Heart right ventricle (tissue), 16 donors: ENCODE results near the gene PARD3. TPM values are rescaled to one million over a fixed set of nuclear protein-coding genes. Genes with fewer than 3 reads are reported as not detected.

ENCODE experiments used
- ATAC-seq, 8 donors: fragments of 200-7000 bp; cut with Tn5 transposase; one replicate each; pipeline ENCODE4 v1.9.1; 2020; ENCODE audit warnings: mild to moderate bottlenecking in 8 of 8, moderate library complexity in 8 of 8, moderate number of reproducible peaks in 1 of 8
- DNase-seq, 2 donors: peaks; one replicate each; pipeline ENCODE4 v3.0.0-alpha.2; 2020
- H3K27ac ChIP-seq, 10 donors: fragments of 200-600 bp; sonication (generic) in 2 of 10; one replicate each; pipeline versions ENCODE4 v1.5.0 to v1.8.0; 2020 to 2022; ENCODE audit warnings: mild to moderate bottlenecking in 3 of 10
- H3K27me3 ChIP-seq, 7 donors: fragments of 200-600 bp; one replicate each; pipeline ENCODE4 v1.8.0; 2021 to 2022; ENCODE audit warnings: mild to moderate bottlenecking in 2 of 7
- H3K36me3 ChIP-seq, 9 donors: fragments of 200-600 bp; sonication (generic) in 1 of 9; one replicate each; pipeline versions ENCODE4 v1.5.0 to v1.8.0; 2020 to 2022; ENCODE audit warnings: mild to moderate bottlenecking in 2 of 9
- H3K4me1 ChIP-seq, 9 donors: fragments of 200-600 bp; sonication (generic) in 1 of 9; one replicate each; pipeline versions ENCODE4 v1.5.0 to v1.8.0; 2020 to 2022; ENCODE audit warnings: mild to moderate bottlenecking in 4 of 9
- H3K4me3 ChIP-seq, 10 donors: fragments of 200-600 bp; sonication (generic) in 2 of 10; one replicate each; pipeline versions ENCODE4 v1.5.0 to v1.8.0; 2020 to 2022; ENCODE audit warnings: mild to moderate bottlenecking in 7 of 10, moderate library complexity in 2 of 10
- H3K9me3 ChIP-seq, 11 donors: fragments of 200-600 bp in 10 of 11; sonication (generic) in 2 of 11; one replicate each; pipeline versions ENCODE4 v1.5.0 to v1.8.0; 2013 to 2022; ENCODE audit warnings: mild to moderate bottlenecking in 2 of 11, control low read depth in 1 of 11, moderate library complexity in 1 of 11
- CTCF ChIP-seq, 9 donors: fragments of 200-600 bp; sonication (generic) in 2 of 9; IDR thresholded peaks; one replicate each; pipeline versions ENCODE4 v1.5.0 to v1.8.0; 2021 to 2022; ENCODE audit warnings: antibody characterized with exemption in 9 of 9, mild to moderate bottlenecking in 5 of 9, moderate library complexity in 1 of 9
- WGBS, 2 donors: extraction: QIAGEN DNeasy Blood & Tissue Kit; methylation state at CpG; one replicate each; pipeline ENCODE4 v1.1.7; 2013; ENCODE audit warnings: inconsistent platforms in 1 of 2; 5-methylcytosine and 5-hydroxymethylcytosine counted together
- intact Hi-C, 10 donors: fragments of 100-400 bp; cut with DNase I; formaldehyde crosslinking; loops; one replicate each; pipeline versions ENCODE4 v1.11.1 to v1.14.2; 2022
- polyA plus RNA-seq, 2 donors: library from polyadenylated mRNA; stranded (reverse); fragments of 200-250 nt; gene quantifications; one replicate each; pipeline ENCODE4 v1.2.3, GENCODE V29; 2013
- total RNA-seq, 10 donors: library from RNA; stranded (reverse); fragmentation: NEBNext Ultra II Directional in 3 of 10; extraction: Animal tissue kit (Norgen Biotek cat#: 25700) in 3 of 10; gene quantifications; one replicate each; pipeline versions ENCODE4 v1.2.1 to v1.2.4, GENCODE V29; 2021 to 2023
- donor health status: Arrhythmogenic right ventricular cardiomyopathy.
- donor health status: ischemic (EF 13 %, LVEDD 7.1; RV severe dilation, severe dysfunction).
- donor health status: healthy with polysubstance abuse.
- donor health status: DM: no; HTN: yes; CAD: no.
- donor health status: DM: no; HTN: no; CAD: no.
- donor health status: ischemic (EF 25% LVEDD 6.9; RV normal size, moderate dysfunction).
- donor health status: ischemic (EF 25% LVEDD 5.7; RV mildly dilated, moderate dysfunction).
- donor health status: healthy.
- donor health status: DM: yes; HTN: yes; CAD: no.
- donor health status: Ischemic cardiomyopathy.
- donor health status: ischemic (EF 35%, LVEDD 5.7; RV mildly dilated, moderate dysfunction).
- donor health status: nonischemic (EF 11% LVEDD 7.7; RV severe dilation, severe dysfunction).
- donor health status: DM: yes; HTN: yes; CAD: no.
- donor health status: PGD.
- donor health status: ischemic (EF 29% LVEDD 5.4; RV normal size, mild dysfunction).
- donor health status: nonischemic (EF 23%, LVEDD 6.1; RV moderate dilation, normal function).

PARD3 gene
- total and polyA plus RNA-seq, 12 donors, result 19.7 to 41.8 (median 34.2) TPM

GRCh38 chr10:34523017-34523767, 291.9 kb downstream of the PARD3 start:
- no peak for ATAC-seq
- H3K4me3 ChIP-seq, result peak overlapping the region in 2 of 10 donors; percentile 8 to 15
- TF ChIP-seq CTCF (IDR thresholded peaks at IDR 0.05), result no peak
- H3K9me3 ChIP-seq, result no peaks in the 10 kb centered on the region
- H3K27ac ChIP-seq, result no peak overlapping the region
- no peaks in the 10 kb centered on the region for H3K36me3 ChIP-seq
- H3K27me3 ChIP-seq, result no peaks in the 10 kb centered on the region
- DNase-seq, result no peak
- intact Hi-C loops, result loop anchor here in 6 of 10 donors (2.0 to 10.0 kb wide), 5 partner anchors 112 to 1188 kb away; partner anchors contain the start of gene NRP1 (in 1 of the 6)
- 95 to 99% methylated on average over 3 of the region's 3 CpGs for WGBS, 2 donors
- H3K4me1 ChIP-seq, result peaks cover 0 to 27% (median 19%) of the 10 kb centered on the region in 9 donors

GRCh38 chr10:34522546-34522945, 292.6 kb downstream of the PARD3 start:
- Histone ChIP-seq H3K27ac (no peak overlapping the region), H3K27me3 (no peaks in the 10 kb centered on the region), H3K9me3 (no peaks in the 10 kb centered on the region), H3K4me3 (peak overlapping the region in 2 of 10 donors; percentile 8 to 15), H3K4me1 (peaks cover 0 to 21% (median 12%) of the 10 kb centered on the region in 9 donors), H3K36me3 (no peaks in the 10 kb centered on the region)
- WGBS, 2 donors, result 54 to 59% methylated on average over 6 of the region's 6 CpGs
- TF ChIP-seq CTCF (IDR thresholded peaks at IDR 0.05), result peak in 8 of 9 donors; percentile 24 to 62 (median 45)
- intact Hi-C loops, result loop anchor here in 6 of 10 donors (2.0 to 10.0 kb wide), 5 partner anchors 112 to 1188 kb away; partner anchors contain the start of gene NRP1 (in 1 of the 6)
- peak in 2 of 8 donors; percentile 34 to 63 for ATAC-seq
- no peak for DNase-seq

DNA sequence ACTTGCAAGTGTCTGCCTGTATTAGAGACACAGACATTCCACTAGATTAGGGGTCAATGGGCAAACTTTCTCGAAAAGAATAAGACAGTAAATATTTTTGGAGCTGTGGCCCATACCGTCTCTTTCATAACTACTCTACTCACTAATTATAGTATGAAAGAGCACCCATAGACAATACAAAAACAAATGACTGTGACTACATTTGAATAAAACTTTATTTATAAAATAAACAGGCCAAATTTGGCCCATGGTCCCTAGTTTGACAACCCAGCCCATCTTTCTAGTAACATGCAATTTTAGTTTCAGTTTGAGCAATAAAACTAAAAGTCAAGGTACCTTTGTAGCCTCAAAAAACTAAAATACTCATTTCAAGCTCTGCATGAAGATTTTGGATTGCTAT, 294.6 kb downstream of the PARD3 start:
- no peaks in the 10 kb centered on the region for H3K27me3 ChIP-seq
- H3K27ac ChIP-seq, result no peak overlapping the region
- H3K4me3 ChIP-seq, result no peak overlapping the region
- DNase-seq, result no peak
- intact Hi-C loops, result loop anchor here in 5 of 10 donors (5.0 to 10.0 kb wide), 3 partner anchors 114 to 1186 kb away; partner anchors contain the start of gene NRP1 (in 1 of the 5)
- peaks cover 0 to 8% (median 0%) of the 10 kb centered on the region in 9 donors for H3K4me1 ChIP-seq
- ATAC-seq, result no peak
- no peak for TF ChIP-seq CTCF (IDR thresholded peaks at IDR 0.05)
- no peaks in the 10 kb centered on the region for H3K9me3 ChIP-seq
- peaks cover 0 to 6% (median 0%) of the 10 kb centered on the region in 9 donors for H3K36me3 ChIP-seq
- WGBS, 2 donors, result 92 to 94% methylated on average over 2 of the region's 2 CpGs

GRCh38 chr10:34520084-34520483, 295.0 kb downstream of the PARD3 start:
- Histone ChIP-seq H3K9me3 (no peaks in the 10 kb centered on the region), H3K27me3 (no peaks in the 10 kb centered on the region), H3K4me1 (peaks cover 0 to 8% (median 0%) of the 10 kb centered on the region in 9 donors), H3K4me3 (no peak overlapping the region), H3K36me3 (peaks cover 0 to 6% (median 0%) of the 10 kb centered on the region in 9 donors), H3K27ac (no peak overlapping the region)
- no peak for ATAC-seq
- WGBS, 2 donors, result 86% methylated on average over 7 of the region's 7 CpGs
- intact Hi-C loops, result loop anchor here in 5 of 10 donors (5.0 to 10.0 kb wide), 3 partner anchors 115 to 1185 kb away; partner anchors contain the start of gene NRP1 (in 1 of the 5)
- no peak for DNase-seq
- no peak for TF ChIP-seq CTCF (IDR thresholded peaks at IDR 0.05)
